HG03432 (cell line): ENCODE data around the gene NUMB.
A peak's percentile ranks its signal among the peaks of the same experiment; 100 is the strongest.

Experiments
- ATAC-seq: cut with Tn5 transposase; IDR thresholded peaks from one replicate; pipeline ENCODE4 v1.9.1; 2021; ENCODE audit warnings: mild to moderate bottlenecking, moderate library complexity; ENCODE audit not compliant: unreplicated experiment

The NUMB gene

DNA sequence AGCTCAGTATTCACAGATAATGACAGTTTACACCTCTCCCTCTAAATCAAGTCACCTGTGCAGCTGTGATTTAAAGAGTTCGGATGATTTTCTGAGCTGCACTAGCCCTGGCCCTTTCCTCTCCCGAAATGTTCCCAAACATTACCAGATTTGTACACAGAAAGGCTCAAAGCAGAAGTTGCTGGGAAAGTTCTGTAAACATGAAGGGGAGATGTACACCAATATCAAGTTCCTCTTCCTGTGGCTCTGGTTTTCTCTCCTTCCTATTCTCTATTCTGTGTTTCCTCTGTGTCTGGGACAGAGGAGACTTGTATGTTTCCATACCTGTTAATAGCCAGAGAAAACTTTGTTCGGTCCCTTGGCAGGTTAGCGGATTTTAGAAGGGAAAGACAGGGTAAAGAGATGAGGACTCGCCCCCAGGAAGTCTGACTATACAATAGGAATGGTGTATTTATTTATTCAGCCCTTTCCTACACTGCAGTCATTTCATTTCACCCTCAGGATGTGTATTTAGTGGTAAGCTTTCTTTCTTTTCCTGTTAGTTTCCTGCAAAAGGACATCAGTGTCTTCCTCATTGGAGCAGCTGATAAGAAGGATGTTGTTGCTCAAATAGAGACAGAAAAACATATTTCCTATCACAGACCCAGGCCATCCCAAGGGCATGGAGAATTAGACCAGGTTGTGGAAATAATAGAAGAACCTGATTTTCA, 7.6 kb upstream of the NUMB start:
- no peak for ATAC-seq

GRCh38 chr14:73463411-73463810, 5.1 kb upstream of the NUMB start:
- no peak for ATAC-seq

DNA sequence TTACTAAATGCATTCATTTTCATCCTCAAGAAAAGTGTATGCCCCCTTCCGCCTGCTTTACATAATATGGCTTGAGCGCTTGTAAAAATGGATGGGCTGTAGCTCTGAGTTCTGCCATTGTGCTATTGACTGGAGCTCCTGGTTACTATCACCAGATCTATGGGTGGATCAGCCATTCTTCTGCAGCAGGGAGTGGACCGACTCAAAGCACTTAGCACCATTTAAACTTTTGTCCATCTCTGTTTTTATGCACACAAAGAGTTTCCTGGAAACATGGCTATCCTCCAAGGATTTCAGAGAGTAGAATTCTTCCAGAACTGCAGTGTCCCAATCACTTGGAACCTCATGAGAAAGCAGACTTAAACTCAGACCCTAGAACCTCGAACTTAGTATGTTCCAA, 4.5 kb upstream of the NUMB start:
- no peak for ATAC-seq

GRCh38 chr14:73462048-73462715, 3.8 kb upstream of the NUMB start:
- no peak for ATAC-seq

DNA sequence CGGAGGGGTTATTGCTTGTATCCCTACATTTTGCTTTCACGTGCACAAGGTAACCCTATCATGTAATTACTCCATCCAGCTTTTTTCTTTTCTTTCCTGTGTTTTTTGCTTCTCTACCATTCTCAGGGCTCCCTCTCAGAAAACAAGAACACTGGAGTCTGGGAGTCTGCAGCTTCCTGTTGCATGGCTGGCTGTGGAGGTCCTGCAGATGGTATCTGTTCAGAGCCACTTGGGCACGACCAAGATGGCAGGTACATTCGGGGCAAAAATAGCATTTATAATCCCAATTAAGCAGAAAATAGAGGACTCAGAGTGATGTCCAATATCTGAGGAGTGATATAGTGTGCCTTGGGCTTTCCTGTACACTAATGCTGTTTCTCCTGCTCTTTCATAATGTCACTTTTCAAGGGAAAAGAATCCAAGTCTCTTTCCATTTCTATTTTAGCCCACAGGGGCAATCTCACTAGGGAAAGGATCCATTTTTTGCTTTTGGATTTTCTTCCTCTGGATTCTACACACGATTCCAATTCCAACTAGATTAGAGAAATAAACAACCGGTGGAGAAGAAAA, 3.2 kb upstream of the NUMB start:
- ATAC-seq: no peak

DNA sequence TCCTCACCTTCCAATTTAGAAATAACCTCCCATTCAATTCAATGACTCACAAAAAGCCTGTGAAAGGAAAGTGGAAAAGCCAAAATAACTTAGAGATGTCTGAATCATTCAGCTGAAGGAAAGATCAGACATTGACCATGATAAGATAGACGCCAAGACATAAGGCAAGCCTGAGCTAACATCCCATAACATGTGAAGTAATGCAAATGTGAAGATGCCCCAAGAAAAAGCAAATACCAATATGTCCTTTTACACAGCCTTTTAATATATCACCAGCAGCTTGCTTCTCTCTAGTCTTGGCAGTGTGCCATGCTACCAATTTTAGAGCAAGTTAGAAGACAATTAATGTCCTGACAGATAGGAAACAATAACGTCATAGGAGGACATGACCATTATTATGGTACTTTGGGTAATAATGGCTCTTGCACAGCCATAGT, 2.4 kb upstream of the NUMB start:
- no peak for ATAC-seq

DNA sequence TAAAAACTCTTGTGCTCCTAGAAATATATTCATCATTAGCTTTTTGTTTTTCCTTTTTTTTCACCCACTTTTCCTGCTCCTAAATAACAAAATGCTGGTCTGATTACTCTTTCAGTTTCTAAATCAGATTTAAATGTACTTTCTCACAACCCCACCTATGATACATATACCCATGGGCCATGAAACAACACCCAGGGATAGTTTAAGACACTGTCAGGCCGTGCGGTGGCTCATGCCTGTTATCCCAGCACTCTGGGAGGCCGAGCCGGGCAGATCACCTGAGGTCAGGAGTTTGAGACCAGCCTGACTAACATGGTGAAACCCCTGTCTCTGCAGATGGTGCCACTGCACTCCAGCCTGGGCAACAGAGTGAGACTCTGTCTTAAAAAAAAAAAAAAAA, 1.6 kb upstream of the NUMB start:
- ATAC-seq: no peak

- peak; percentile 0 for ATAC-seq
These were observed 493 bp downstream of the NUMB start for GRCh38 chr14:73457924-73458182.

GRCh38 chr14:73457041-73457923, 1.1 kb downstream of the NUMB start:
- no peak for ATAC-seq

DNA sequence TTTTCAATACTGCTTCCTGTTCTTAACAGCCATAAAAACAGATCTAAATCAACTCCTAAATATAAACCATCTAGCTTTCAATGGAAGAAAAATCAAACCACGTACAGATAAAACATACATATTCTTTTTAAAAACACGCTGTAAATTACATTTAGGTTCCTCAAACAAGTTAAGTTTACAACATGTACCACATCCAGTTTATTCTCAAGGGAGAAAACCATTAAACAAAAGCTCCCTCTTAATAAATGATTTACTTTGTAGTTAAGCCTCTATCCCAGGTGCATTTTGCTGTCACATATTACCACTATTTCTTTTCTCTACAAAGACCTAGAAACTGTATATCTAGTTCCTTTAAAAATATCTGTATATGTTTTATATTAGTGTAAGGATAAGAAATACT, 3.1 kb downstream of the NUMB start:
- no peak for ATAC-seq

DNA sequence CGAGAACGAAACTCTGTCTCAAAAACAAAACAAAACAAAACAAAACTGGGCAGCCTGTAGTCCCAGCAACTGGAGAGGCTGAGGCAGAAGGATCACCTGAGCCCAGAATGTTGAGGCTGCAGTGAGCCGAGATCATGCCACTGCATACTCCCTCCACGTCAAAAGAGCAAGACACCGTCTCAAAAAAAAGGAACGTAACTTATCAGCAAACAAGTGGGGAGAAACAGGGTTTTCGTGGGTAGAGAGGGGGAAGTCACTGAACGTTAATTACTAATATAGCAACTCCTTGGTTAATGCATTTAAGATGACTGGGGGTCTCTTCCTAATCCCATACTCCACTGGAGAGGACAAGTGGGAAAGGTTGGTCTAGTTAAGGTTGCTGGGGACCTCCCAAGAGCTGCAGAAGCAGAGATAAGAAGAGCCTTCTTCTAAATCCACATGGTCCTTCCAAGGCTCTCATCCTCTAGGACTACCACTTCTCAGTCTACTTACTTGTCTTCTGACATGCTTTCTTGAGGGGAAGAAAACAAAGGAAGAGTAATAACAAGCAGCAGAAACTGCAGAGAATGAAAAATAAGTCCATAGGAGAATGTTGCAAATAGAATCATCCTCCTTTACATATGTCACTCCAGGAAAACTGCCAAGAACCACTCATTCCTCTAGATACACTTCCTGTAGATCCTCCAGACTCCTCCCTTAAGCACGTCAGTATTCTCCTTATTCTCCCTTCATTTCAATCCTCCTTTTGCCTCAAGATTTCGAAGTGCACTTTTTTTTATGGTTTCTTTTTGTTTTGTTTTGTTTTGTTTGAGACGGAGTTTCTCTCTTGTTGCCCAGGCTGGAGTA, 5.8 kb downstream of the NUMB start:
- no peak for ATAC-seq

GRCh38 chr14:73443758-73444157, 14.6 kb downstream of the NUMB start:
- ATAC-seq: no peak

- ATAC-seq: no peak
These were observed 17.1 kb downstream of the NUMB start for GRCh38 chr14:73441286-73441685.

DNA sequence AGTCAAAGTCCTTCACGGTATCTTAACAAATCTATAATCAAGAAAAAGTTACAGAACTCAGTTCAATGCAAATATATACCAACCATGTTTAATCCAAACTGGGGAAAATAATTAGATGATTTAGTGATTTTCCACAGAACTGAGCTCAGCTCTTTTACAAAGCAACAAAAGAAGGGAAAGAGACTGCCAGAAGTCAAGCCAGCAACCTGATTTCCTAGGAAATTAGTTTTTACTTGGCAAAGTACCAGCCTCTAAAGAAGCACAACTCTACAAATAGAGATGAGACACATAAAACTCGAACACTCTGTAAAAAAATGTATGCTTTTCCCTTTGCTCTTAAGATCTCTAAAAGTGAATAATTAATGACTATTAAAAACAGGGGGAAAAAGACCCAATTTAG, 19.4 kb downstream of the NUMB start:
- ATAC-seq: no peak

DNA sequence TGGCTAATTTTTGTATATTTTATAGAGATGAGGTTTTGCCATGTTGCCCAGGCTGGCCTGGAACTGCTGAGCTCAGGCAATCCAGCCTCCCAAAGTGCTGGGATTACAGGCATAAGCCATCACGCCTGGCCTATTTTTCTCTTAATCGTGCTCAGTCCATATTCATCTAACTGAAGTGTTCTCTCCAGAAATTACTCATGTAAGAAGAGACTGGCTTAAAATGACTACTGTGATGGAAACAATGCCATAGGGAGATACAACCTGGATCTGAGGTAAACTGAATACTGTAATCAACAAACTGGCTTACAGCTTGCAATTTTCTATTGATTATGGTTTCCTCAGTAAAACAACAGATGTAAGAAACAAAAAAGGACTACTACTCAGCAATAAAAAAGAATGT, 21.1 kb downstream of the NUMB start:
- ATAC-seq: no peak

DNA sequence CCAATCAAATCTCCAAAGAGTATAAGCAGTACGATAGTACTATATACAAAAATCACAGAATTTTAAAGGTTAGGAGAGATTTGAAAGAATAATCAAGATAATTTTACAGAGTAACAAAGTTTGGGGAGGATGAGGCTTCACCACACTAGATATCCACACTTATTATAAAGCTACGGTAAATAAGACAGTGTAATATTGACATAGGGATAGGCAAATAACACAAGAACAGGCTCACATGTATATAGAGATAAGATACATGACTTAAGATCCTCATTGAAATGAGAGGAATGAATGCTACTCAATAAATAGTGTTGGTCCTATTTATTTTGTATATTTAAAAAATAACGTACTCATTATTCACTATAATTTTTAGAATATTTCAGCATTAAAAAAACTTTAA, 26.2 kb downstream of the NUMB start:
- ATAC-seq: no peak

GRCh38 chr14:73428353-73428824, 30.0 kb downstream of the NUMB start:
- no peak for ATAC-seq

DNA sequence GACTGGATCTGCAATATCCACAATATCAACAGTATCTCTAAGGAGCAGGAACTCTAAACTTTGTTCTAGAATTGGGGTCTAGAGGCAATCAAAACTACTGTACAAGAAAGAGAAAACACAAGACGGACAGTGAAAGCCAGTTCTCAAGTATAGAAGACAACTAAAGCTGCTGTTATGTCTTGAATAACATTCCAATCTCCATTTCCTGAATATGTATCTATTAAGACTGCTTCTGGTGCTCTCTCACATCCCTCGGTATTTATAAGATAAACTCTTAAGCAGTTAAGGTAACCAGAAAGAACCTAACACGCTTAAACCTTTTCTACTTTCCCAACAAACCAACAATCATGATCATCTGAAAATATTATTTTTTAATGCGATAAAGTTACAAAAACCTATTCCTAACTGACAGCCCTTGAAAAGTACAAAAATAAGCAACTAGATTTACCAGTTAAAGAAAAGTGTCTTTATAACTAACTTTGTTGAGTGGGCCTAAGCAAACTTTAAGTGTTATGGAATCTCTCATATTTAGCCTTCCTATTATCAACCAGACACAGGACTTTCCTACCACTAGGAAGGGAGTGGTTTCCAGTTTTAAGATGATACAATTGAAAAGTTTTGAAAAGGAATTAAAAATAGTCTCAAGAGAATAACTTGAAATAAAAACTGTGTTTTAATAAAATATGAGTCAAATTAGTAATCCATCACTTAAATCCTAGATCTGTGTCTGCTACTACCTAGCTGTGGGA, 30.7 kb downstream of the NUMB start:
- no peak for ATAC-seq

DNA sequence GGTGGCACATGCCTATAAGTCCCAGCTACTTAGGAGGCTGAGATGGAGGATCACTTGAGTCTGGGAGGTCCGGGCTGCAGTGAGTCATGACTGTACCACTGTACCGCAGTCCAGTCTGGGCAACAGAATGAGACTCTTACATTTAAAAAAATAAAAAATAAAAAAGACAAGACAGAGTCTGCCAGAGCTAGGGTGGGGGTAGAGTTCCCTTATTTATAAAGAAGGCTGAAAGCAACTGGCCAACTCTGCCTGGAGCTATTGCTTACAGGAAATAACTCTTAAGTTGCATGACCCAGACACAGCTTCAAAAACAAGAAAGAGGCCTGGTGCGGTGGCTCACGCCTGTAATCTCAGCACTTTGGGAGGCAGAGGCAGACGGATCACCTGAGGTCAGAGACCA, 31.5 kb downstream of the NUMB start:
- no peak for ATAC-seq

DNA sequence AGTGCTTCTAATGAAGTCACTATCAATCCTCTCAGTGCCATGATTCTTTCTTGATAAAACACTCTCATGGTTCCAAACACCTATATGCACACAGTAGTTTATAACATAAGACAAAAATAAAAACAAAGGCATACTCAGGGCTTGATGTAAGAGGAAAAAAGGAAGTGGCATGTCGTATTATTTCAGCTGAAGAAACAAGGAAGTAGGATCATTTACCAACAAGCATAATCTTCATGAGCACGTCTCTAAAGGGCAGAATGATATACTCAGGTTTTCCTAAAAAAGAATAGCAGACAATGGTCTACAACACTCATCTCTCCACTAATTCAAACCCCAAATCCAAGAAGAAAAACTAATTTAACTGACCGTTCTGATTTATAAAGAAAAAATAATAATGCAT, 33.9 kb downstream of the NUMB start:
- no peak for ATAC-seq
